Endothelial cell of umbilical vein (primary cell): Measurements from ENCODE around the gene EDNRB. TPM values are rescaled to one million over a fixed set of nuclear protein-coding genes. Genes with fewer than 3 reads are reported as not detected.

Experiments
- BruUV-seq: library from RNA; stranded (reverse); fragments of 400-500 nt; replicated peaks from 2 replicates; lab custom pipeline; 2021; lab: Mats Ljungman, UMichigan
- CTCF ChIA-PET: fragments of 300-600, 350-600 bp; sonication (Branson Sonifier 250); formaldehyde crosslinking; loops from one replicate; lab custom pipeline; 2021; ENCODE audit warnings: antibody characterized with exemption, inconsistent platforms; lab: Charles Lee
- POLR2A ChIA-PET: fragments of 300-600, 350-600 bp; sonication (Branson Sonifier 250); formaldehyde crosslinking; loops from one replicate; lab custom pipeline; 2021; ENCODE audit warnings: antibody characterized with exemption, inconsistent platforms; lab: Charles Lee
- DNase-seq: peaks from one replicate; pipeline ENCODE4 v3.0.0-alpha.2; 2011; ENCODE audit warnings: low read depth, low spot score
- FAIRE-seq: peaks from 2 replicates; lab custom pipeline; 2011; peaks lifted over from hg19 to GRCh38; lab: Jason Lieb, UNC
- H2AFZ ChIP-seq: 2 replicates; pipeline ENCODE4 v1.6.0; 2012; ENCODE audit warnings: low read depth, low read length, control low read depth, inconsistent platforms
- H3K27ac ChIP-seq: 2 replicates; pipeline ENCODE4 v1.5.1; 2011; ENCODE audit warnings: low read depth, mild to moderate bottlenecking, control low read depth, low read length, moderate library complexity; ENCODE audit not compliant: insufficient read depth
- H3K27me3 ChIP-seq, 2 experiments: 2 replicates each; pipeline versions ENCODE4 v1.6.0 to v1.6.1; 2011; ENCODE audit warnings: low read length in 2 of 2, mixed read lengths in 1 of 2; ENCODE audit not compliant: control insufficient read depth in 2 of 2, insufficient read depth in 2 of 2
- H3K36me3 ChIP-seq, 2 experiments: 2 replicates in 1 of 2; 3 replicates in 1 of 2; pipeline ENCODE4 v1.5.1; 2011; ENCODE audit warnings: low read length in 2 of 2, mild to moderate bottlenecking in 1 of 2, moderate library complexity in 1 of 2; ENCODE audit not compliant: control insufficient read depth in 2 of 2, insufficient read depth in 2 of 2; ENCODE audit errors: extremely low read depth in 1 of 2
- H3K4me1 ChIP-seq: 3 replicates; pipeline ENCODE4 v1.5.1; 2011; ENCODE audit warnings: mild to moderate bottlenecking, low read length; ENCODE audit not compliant: control insufficient read depth, insufficient read depth; ENCODE audit errors: extremely low read depth
- H3K4me2 ChIP-seq: 2 replicates; pipeline ENCODE4 v1.6.1; 2011; ENCODE audit warnings: low read length, control low read depth, mixed read lengths; ENCODE audit not compliant: insufficient read depth
- H3K4me3 ChIP-seq, 3 experiments: fragments of 200-600 bp in 1 of 3; sonication (generic), shearing (Covaris generic) in 1 of 3; replicated peaks in 1 of 3; 2 replicates each; pipeline ENCODE4 v1.5.1; 2011 to 2016; ENCODE audit warnings: control low read depth in 3 of 3, low read length in 3 of 3, mild to moderate bottlenecking in 2 of 3, inconsistent platforms in 1 of 3, low read depth in 1 of 3, moderate library complexity in 1 of 3; ENCODE audit not compliant: insufficient read depth in 1 of 3
- H3K79me2 ChIP-seq: 2 replicates; pipeline ENCODE4 v1.6.0; 2012; ENCODE audit warnings: low read length, inconsistent platforms; ENCODE audit not compliant: control insufficient read depth, insufficient read depth
- H3K9ac ChIP-seq: replicated peaks from 2 replicates; pipeline ENCODE3; 2011; ENCODE audit warnings: low read length, control low read depth; ENCODE audit not compliant: insufficient read depth; ENCODE audit errors: extremely low read depth
- H3K9me1 ChIP-seq: replicated peaks from 3 replicates; pipeline ENCODE4 v1.6.0; 2011; ENCODE audit warnings: mild to moderate bottlenecking, low read length; ENCODE audit not compliant: control insufficient read depth, insufficient read depth; ENCODE audit errors: extremely low read depth
- H3K9me3 ChIP-seq: replicated peaks from 2 replicates; pipeline ENCODE4 v1.5.1; 2012; ENCODE audit warnings: low read length, inconsistent platforms; ENCODE audit not compliant: control insufficient read depth, insufficient read depth
- H4K20me1 ChIP-seq: replicated peaks from 2 replicates; pipeline ENCODE3; 2011; ENCODE audit warnings: mild to moderate bottlenecking, low read length; ENCODE audit not compliant: control insufficient read depth, insufficient read depth; ENCODE audit errors: extremely low read depth
- EZH2 ChIP-seq: IDR thresholded peaks from 2 replicates; pipeline ENCODE4 v1.6.1; 2012; ENCODE audit warnings: borderline replicate concordance, low read depth, mild to moderate bottlenecking, moderate library complexity, low read length, inconsistent platforms; ENCODE audit not compliant: severe bottlenecking
- FOS ChIP-seq: IDR thresholded peaks from 2 replicates; pipeline ENCODE4 v1.6.1; 2011; ENCODE audit warnings: mild to moderate bottlenecking, low read length, moderate library complexity, borderline replicate concordance; ENCODE audit not compliant: insufficient read depth
- GATA2 ChIP-seq: IDR thresholded peaks from 2 replicates; pipeline ENCODE4 v1.7.0; 2011; ENCODE audit warnings: low read depth, mild to moderate bottlenecking, moderate library complexity, mixed read lengths, low read length; ENCODE audit not compliant: insufficient read length, insufficient read depth
- JUN ChIP-seq: IDR thresholded peaks from 2 replicates; pipeline ENCODE4 v1.6.1; 2011; ENCODE audit warnings: borderline replicate concordance, low read depth; ENCODE audit not compliant: insufficient read length, insufficient read depth
- MYC ChIP-seq: IDR thresholded peaks from one replicate; pipeline ENCODE4 v1.6.1; 2011; ENCODE audit warnings: mild to moderate bottlenecking, low read depth, low read length
- dilution Hi-C: fragments of 300-500 bp; cut with MboI; formaldehyde crosslinking; loops from one replicate; pipeline ENCODE4 v1.15.0; 2019; ENCODE audit warnings: low sequenced_read_pairs; ENCODE audit not compliant: extremely low pct_ligation_motif_present
- intact Hi-C: fragments of 100-400 bp; cut with micrococcal nuclease; formaldehyde crosslinking; loops from one replicate; pipeline ENCODE4 v1.10.0; 2022
- polyA plus RNA-seq, 4 experiments: library from polyadenylated mRNA; depleted of rRNA in 3 of 4; stranded (reverse) in 3 of 4; unstranded in 1 of 4; fragments of >200 nt; gene quantifications; 2 replicates each; pipeline versions ENCODE4 v1.2.1 to v1.2.3, GENCODE V29; 2011 to 2012; ENCODE audit warnings: missing spikeins in 1 of 4
- total RNA-seq: library from RNA; stranded (reverse); gene quantifications from 2 replicates; pipeline ENCODE4 v1.2.3, GENCODE V29; 2021

EDNRB gene
- total and polyA plus RNA-seq, 2 donors (not counting 3 experiments of a cell fraction or from before 2014, with no cell fraction given): 1.3 to 2.3 TPM

GRCh38 chr13:77861741-77862140 is 56.9 kb downstream of the EDNRB start:
- FAIRE-seq (no peak), DNase-seq (no peak)
- dilution Hi-C loops: no loop called here
- Histone ChIP-seq H3K9me1 (no peaks in the 10 kb centered on the region), H2AFZ (no peak overlapping the region), H3K27ac (no peak overlapping the region), H3K36me3 (no peaks in the 10 kb centered on the region), H3K27me3 (no peaks in the 10 kb centered on the region), H3K9me3 (no peaks in the 10 kb centered on the region), H3K79me2 (no peaks in the 10 kb centered on the region), H3K4me3 (no peak overlapping the region), H3K9ac (no peak overlapping the region), H3K4me2 (no peak overlapping the region), H3K4me1 (peaks cover 4% of the 10 kb centered on the region), H4K20me1 (no peaks in the 10 kb centered on the region)
- ChIA-PET CTCF (interaction anchor here (1.2 kb wide), 1 partner anchor 260 kb away, joined by 3 read pairs; no protein-coding TSS in a partner anchor), POLR2A (no interaction called here)
- intact Hi-C loops: loop anchor here (2.0 kb wide), 1 partner anchor 37 kb away; no protein-coding TSS in a partner anchor
- no TSS peak for BruUV-seq
- TF ChIP-seq GATA2 (no peak), JUN (no peak), EZH2 (no peak), FOS (no peak)

DNA sequence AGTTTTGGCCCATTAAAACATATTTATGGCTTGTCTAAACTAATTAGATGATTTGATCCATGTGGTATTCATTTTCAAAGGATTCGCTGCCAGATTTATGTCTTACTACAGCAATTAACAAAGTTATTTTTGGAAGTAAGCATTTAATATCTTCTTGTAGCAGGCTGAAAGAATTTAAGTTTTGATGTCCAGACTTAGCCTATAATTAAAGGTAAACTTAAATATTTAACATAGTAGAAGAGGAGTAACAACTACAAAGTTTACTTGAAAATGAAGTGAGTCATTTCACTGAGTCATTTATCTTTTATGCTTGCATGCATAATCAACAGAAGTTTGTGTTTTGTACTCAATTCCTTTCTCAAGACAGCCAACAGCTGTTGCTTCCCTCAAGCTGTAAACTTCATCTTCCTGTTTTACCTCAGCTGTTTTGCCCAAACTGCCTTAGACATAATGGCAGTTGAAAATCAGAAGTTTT is 58.1 kb downstream of the EDNRB start:
- Histone ChIP-seq H3K9me3 (no peaks in the 10 kb centered on the region), H4K20me1 (no peaks in the 10 kb centered on the region), H2AFZ (no peak overlapping the region), H3K4me1 (peaks cover 4% of the 10 kb centered on the region), H3K9ac (no peak overlapping the region), H3K36me3 (no peaks in the 10 kb centered on the region), H3K27ac (no peak overlapping the region), H3K79me2 (no peaks in the 10 kb centered on the region), H3K4me3 (no peak overlapping the region), H3K9me1 (no peaks in the 10 kb centered on the region), H3K27me3 (no peaks in the 10 kb centered on the region), H3K4me2 (no peak overlapping the region)
- dilution Hi-C loops (no loop called here), intact Hi-C loops (loop anchor here (2.0 kb wide), 1 partner anchor 38 kb away; no protein-coding TSS in a partner anchor)
- DNase-seq: peak; percentile 64
- BruUV-seq: no TSS peak
- TF ChIP-seq MYC (no peak), FOS (peak; percentile 86), JUN (peak; percentile 50)
- POLR2A ChIA-PET: no interaction called here
- FAIRE-seq: peak; percentile 80
- CTCF ChIA-PET: interaction anchor here (1.1 to 1.7 kb wide), 3 partner anchors 37 to 261 kb away, joined by 3 to 5 read pairs (median 4); partner anchors contain the start of gene EDNRB
